Measurements from ENCODE around the gene CT47A7. TPM values are rescaled to one million over a fixed set of nuclear protein-coding genes. Genes with fewer than 3 reads are reported as not detected.
"Not testable (repeated sequence)": the region's sequence is repeated elsewhere in the genome, so short reads cannot be mapped to it uniquely, and the experiment has no call there.

Gene CT47A7
- polyA plus RNA-seq, result not detected

DNA sequence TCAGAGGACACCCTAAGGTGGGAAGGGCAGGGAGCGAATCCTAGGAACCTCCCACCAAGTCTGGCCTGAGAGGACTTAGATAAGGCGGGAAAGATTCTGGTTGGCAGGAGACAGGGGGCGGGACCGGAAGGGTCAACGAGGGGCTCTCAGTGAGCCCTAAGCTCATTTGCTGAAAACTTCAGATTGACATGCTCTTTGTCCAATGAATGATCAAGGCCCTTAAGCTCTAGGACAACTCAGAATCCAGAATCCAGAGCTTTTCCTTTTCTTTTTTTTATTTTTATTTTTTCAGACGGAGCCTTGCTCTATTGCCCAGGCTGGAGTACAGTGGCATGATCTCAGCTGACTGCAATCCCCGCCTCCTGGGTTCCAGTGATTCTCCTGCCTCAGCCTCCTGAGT is at the start of gene CT47A7:
CT47A7 (minus strand) TSS at position 101 of the 400 bp plus-strand sequence. CDS start 255 bp downstream, outside the sequence.
- H3K27ac ChIP-seq (ENCODE audit: low read depth in 2 of 2, low read length in 1 of 2); H3K4me1 ChIP-seq (ENCODE audit: control insufficient read depth in 2 of 2, insufficient read depth in 2 of 2, low read length in 1 of 2); H3K4me3 ChIP-seq (ENCODE audit: low read depth in 1 of 2, low read length in 2 of 2); H3K27me3 ChIP-seq (ENCODE audit: control insufficient read depth in 1 of 2, insufficient read depth in 2 of 2, low read length in 2 of 2); H3K36me3 ChIP-seq (ENCODE audit: control insufficient read depth in 2 of 2, insufficient read depth in 2 of 2, low read length in 1 of 2); H3K9me3 ChIP-seq (ENCODE audit: control insufficient read depth in 2 of 2, insufficient read depth in 1 of 2, low read depth in 1 of 2, low read length in 1 of 2): not testable (repeated sequence)
- no CpG with 5 or more reads among the region's 7 CpGs for WGBS, 2 donors

- no peak overlapping the region for H3K4me3 ChIP-seq (ENCODE audit: low read depth in 1 of 2, low read length in 2 of 2)
- H3K9me3 ChIP-seq (ENCODE audit: control insufficient read depth in 2 of 2, insufficient read depth in 1 of 2, low read depth in 1 of 2, low read length in 1 of 2), result no peaks in the 10 kb centered on the region
- 41 to 46% methylated on average over 4 of the region's 4 CpGs for WGBS, 2 donors
- no peak overlapping the region for H3K27ac ChIP-seq (ENCODE audit: low read depth in 2 of 2, low read length in 1 of 2)
- no peaks in the 10 kb centered on the region for H3K27me3 ChIP-seq (ENCODE audit: control insufficient read depth in 1 of 2, insufficient read depth in 2 of 2, low read length in 2 of 2)
- H3K36me3 ChIP-seq (ENCODE audit: control insufficient read depth in 2 of 2, insufficient read depth in 2 of 2, low read length in 1 of 2), result no peaks in the 10 kb centered on the region
- H3K4me1 ChIP-seq (ENCODE audit: control insufficient read depth in 2 of 2, insufficient read depth in 2 of 2, low read length in 1 of 2), result no peaks in the 10 kb centered on the region
Measured at GRCh38 chrX:121000589-121000988, 44.2 kb upstream of the CT47A7 start.

DNA sequence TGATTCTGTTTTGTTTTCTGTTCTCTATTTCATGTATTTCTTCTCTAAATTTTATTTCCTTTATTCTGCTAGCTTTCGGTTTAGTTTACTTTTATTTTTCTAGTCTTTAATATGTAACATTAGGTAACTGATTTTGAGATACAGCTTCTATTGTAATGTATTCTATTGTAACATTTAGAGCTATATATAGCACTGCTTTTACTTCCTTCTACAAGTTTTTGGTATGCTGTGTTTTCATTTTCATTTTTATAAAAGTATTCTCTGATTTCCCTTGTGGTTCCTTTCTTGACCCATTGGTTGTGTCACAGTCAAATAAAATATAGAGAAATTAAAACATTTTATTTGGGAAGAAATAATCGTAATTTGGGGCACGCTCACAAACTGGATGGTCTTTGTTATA is 43.0 kb upstream of the CT47A7 start:
- 79 to 89% methylated on average over 3 of the region's 3 CpGs for WGBS, 2 donors
- Histone ChIP-seq H3K27me3 (ENCODE audit: control insufficient read depth in 1 of 2, insufficient read depth in 2 of 2, low read length in 2 of 2) (no peaks in the 10 kb centered on the region), H3K36me3 (ENCODE audit: control insufficient read depth in 2 of 2, insufficient read depth in 2 of 2, low read length in 1 of 2) (no peaks in the 10 kb centered on the region), H3K9me3 (ENCODE audit: control insufficient read depth in 2 of 2, insufficient read depth in 1 of 2, low read depth in 1 of 2, low read length in 1 of 2) (no peaks in the 10 kb centered on the region), H3K27ac (ENCODE audit: low read depth in 2 of 2, low read length in 1 of 2) (no peak overlapping the region), H3K4me3 (ENCODE audit: low read depth in 1 of 2, low read length in 2 of 2) (no peak overlapping the region), H3K4me1 (ENCODE audit: control insufficient read depth in 2 of 2, insufficient read depth in 2 of 2, low read length in 1 of 2) (no peaks in the 10 kb centered on the region)

DNA sequence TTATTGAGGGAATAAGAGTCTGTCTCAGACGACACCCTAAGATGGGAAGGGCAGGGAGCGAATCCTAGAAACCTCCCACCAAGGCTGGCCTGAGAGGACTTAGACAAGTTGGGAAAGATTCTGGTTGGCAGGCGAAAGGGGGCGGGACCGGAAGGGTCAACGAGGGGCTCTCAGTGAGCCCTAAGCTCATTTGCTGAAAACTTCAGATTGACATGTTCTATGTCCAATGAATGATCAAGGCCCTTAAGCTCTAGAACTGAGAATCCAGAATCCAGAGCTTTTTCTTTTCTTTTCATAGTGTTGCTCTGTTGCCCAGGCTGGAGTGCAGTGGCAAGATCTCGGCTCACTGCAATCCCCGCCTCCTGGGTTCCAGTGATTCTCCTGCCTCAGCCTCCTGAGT is 29.3 kb upstream of the CT47A7 start, which contains the start of gene CT47A1:
CT47A1 (minus strand) TSS at position 101 of the 400 bp plus-strand sequence. CDS start 231 bp downstream, outside the sequence.
- H3K27ac ChIP-seq (ENCODE audit: low read depth in 2 of 2, low read length in 1 of 2); H3K4me3 ChIP-seq (ENCODE audit: low read depth in 1 of 2, low read length in 2 of 2); H3K27me3 ChIP-seq (ENCODE audit: control insufficient read depth in 1 of 2, insufficient read depth in 2 of 2, low read length in 2 of 2); H3K36me3 ChIP-seq (ENCODE audit: control insufficient read depth in 2 of 2, insufficient read depth in 2 of 2, low read length in 1 of 2); H3K9me3 ChIP-seq (ENCODE audit: control insufficient read depth in 2 of 2, insufficient read depth in 1 of 2, low read depth in 1 of 2, low read length in 1 of 2); H3K4me1 ChIP-seq (ENCODE audit: control insufficient read depth in 2 of 2, insufficient read depth in 2 of 2, low read length in 1 of 2): not testable (repeated sequence)
- no CpG with 5 or more reads among the region's 8 CpGs for WGBS, 2 donors

Other genes starting within 250 kb of the CT47A7 start
- not detected for gene CT47B1, start 80.7 kb downstream of the CT47A7 start, polyA plus RNA-seq
- gene CT47A11, start 19.4 kb downstream of the CT47A7 start, polyA plus RNA-seq, result not detected
- not detected for gene CT47A10, start 14.6 kb downstream of the CT47A7 start, polyA plus RNA-seq
- gene CT47A9, start 9.7 kb downstream of the CT47A7 start, polyA plus RNA-seq, result not detected
- not detected for gene CT47A8, start 4.9 kb downstream of the CT47A7 start, polyA plus RNA-seq
- gene CT47A6, start 4.9 kb upstream of the CT47A7 start, polyA plus RNA-seq, result not detected
- gene CT47A5, start 9.7 kb upstream of the CT47A7 start, polyA plus RNA-seq, result not detected
- gene CT47A4, start 14.6 kb upstream of the CT47A7 start, polyA plus RNA-seq, result not detected
- not detected for gene CT47A3, start 19.5 kb upstream of the CT47A7 start, polyA plus RNA-seq
- gene CT47A2, start 24.3 kb upstream of the CT47A7 start, polyA plus RNA-seq, result not detected
- not detected for gene CT47A1, start 29.2 kb upstream of the CT47A7 start, polyA plus RNA-seq
- under 1 TPM; 0.06 to 0.52 TPM for gene GLUD2, start 91.0 kb upstream of the CT47A7 start, polyA plus RNA-seq

Data from esophagus (tissue), 2 donors.